Right atrium auricular region (tissue), 2 donors: Measurements from ENCODE around the gene CFHR1. TPM values are rescaled to one million over a fixed set of nuclear protein-coding genes. Genes with fewer than 3 reads are reported as not detected.
"Not testable (repeated sequence)": the region's sequence is repeated elsewhere in the genome, so short reads cannot be mapped to it uniquely, and the experiment has no call there.

Source experiments
- DNase-seq: peaks from one replicate; pipeline ENCODE4 v3.0.0-alpha.2; 2019; ENCODE audit warnings: low spot score
- H3K27ac ChIP-seq, 2 donors: fragments of 200-600 bp; sonication (generic); 1 replicate in 1 of 2; 2 replicates in 1 of 2; pipeline ENCODE4 v1.5.1; 2016 to 2019
- H3K27me3 ChIP-seq, 2 donors: fragments of 200-600 bp; sonication (generic); one replicate each; pipeline versions ENCODE4 v1.5.1 to v1.6.0; 2017 to 2019
- H3K36me3 ChIP-seq: fragments of 200-600 bp; sonication (generic); one replicate; pipeline ENCODE4 v1.5.1; 2016
- H3K4me1 ChIP-seq, 2 donors: fragments of 200-600 bp; sonication (generic); one replicate each; pipeline versions ENCODE4 v1.5.1 to v1.6.0; 2017 to 2019
- H3K4me3 ChIP-seq, 2 donors: fragments of 200-600 bp; sonication (generic); 1 replicate in 1 of 2; 2 replicates in 1 of 2; pipeline ENCODE4 v1.5.1; 2017 to 2019; ENCODE audit warnings: mild to moderate bottlenecking in 1 of 2, moderate library complexity in 1 of 2
- H3K9me3 ChIP-seq, 2 donors: fragments of 200-600 bp; sonication (generic); one replicate each; pipeline ENCODE4 v1.5.1; 2019
- CTCF ChIP-seq, 2 donors: fragments of 200-600 bp; sonication (generic); IDR thresholded peaks; one replicate each; pipeline ENCODE4 v1.5.1; 2019; ENCODE audit warnings: antibody characterized with exemption in 2 of 2
- total RNA-seq, 2 donors: library from RNA; depleted of rRNA; stranded (reverse); fragments of >200 nt; gene quantifications; one replicate each; pipeline ENCODE4 v1.1.0, GENCODE V29; 2016

Gene CFHR1
- total RNA-seq: not detected

GRCh38 chr1:196819531-196819930 is at the start of gene CFHR1:
Gene CFHR1, plus strand, starts transcription at chr1:196819731. Its CDS starts 114 bp downstream, at chr1:196819845.
- DNase-seq: not testable (repeated sequence)

GRCh38 chr1:196769823-196770222 is 49.7 kb upstream of the CFHR1 start:
- not testable (repeated sequence) for H3K27me3 ChIP-seq, H3K36me3 ChIP-seq, H3K4me1 ChIP-seq, H3K27ac ChIP-seq, H3K4me3 ChIP-seq, H3K9me3 ChIP-seq, DNase-seq

More at GRCh38 chr1:196819531-196819930, at the start of gene CFHR1:
- H3K27me3 ChIP-seq, H3K36me3 ChIP-seq, H3K9me3 ChIP-seq, H3K4me3 ChIP-seq, H3K27ac ChIP-seq, H3K4me1 ChIP-seq: not testable (repeated sequence)

GRCh38 chr1:196773713-196774112 is 45.8 kb upstream of the CFHR1 start:
- Histone ChIP-seq H3K27ac (no peak overlapping the region), H3K4me3 (no peak overlapping the region), H3K36me3 (no peaks in the 10 kb centered on the region), H3K9me3 (no peaks in the 10 kb centered on the region), H3K27me3 (no peaks in the 10 kb centered on the region), H3K4me1 (no peaks in the 10 kb centered on the region)
- no peak for TF ChIP-seq CTCF (IDR thresholded peaks at IDR 0.05)
- no peak for DNase-seq

GRCh38 chr1:196774175-196774574 is 45.4 kb upstream of the CFHR1 start:
- DNase-seq: no peak
- Histone ChIP-seq H3K4me1 (no peaks in the 10 kb centered on the region), H3K27me3 (no peaks in the 10 kb centered on the region)

GRCh38 chr1:196774603-196775002 is 44.9 kb upstream of the CFHR1 start, which contains the start of gene CFHR3:
Gene CFHR3, plus strand, starts transcription at chr1:196774840. Its CDS starts 47 bp downstream, at chr1:196774887.
- Histone ChIP-seq H3K27me3 (no peaks in the 10 kb centered on the region), H3K4me3 (no peak within 1 kb of the TSS), H3K4me1 (no peaks in the 10 kb centered on the region), H3K36me3 (no peaks in the 10 kb centered on the region), H3K9me3 (no peaks in the 10 kb centered on the region), H3K27ac (no peak within 1 kb of the TSS)
- DNase-seq: no peak
- no peak for TF ChIP-seq CTCF (IDR thresholded peaks at IDR 0.05)

More at GRCh38 chr1:196774175-196774574, 45.4 kb upstream of the CFHR1 start:
- TF ChIP-seq CTCF (IDR thresholded peaks at IDR 0.05): no peak
- Histone ChIP-seq H3K27ac (no peak overlapping the region), H3K9me3 (no peaks in the 10 kb centered on the region), H3K4me3 (no peak overlapping the region), H3K36me3 (no peaks in the 10 kb centered on the region)

GRCh38 chr1:196777603-196778002 is 41.9 kb upstream of the CFHR1 start:
- Histone ChIP-seq H3K36me3 (no peaks in the 10 kb centered on the region), H3K4me3 (no peak overlapping the region), H3K27ac (no peak overlapping the region), H3K4me1 (no peaks in the 10 kb centered on the region), H3K9me3 (no peaks in the 10 kb centered on the region), H3K27me3 (no peaks in the 10 kb centered on the region)
- TF ChIP-seq CTCF (IDR thresholded peaks at IDR 0.05): no peak
- no peak for DNase-seq

GRCh38 chr1:196779093-196779492 is 40.4 kb upstream of the CFHR1 start:
- Histone ChIP-seq H3K27ac (no peak overlapping the region), H3K4me3 (no peak overlapping the region), H3K27me3 (no peaks in the 10 kb centered on the region), H3K9me3 (no peaks in the 10 kb centered on the region), H3K4me1 (no peaks in the 10 kb centered on the region), H3K36me3 (no peaks in the 10 kb centered on the region)
- TF ChIP-seq CTCF (IDR thresholded peaks at IDR 0.05): no peak
- DNase-seq: no peak

- H3K27ac ChIP-seq, H3K4me1 ChIP-seq, H3K4me3 ChIP-seq, DNase-seq, H3K27me3 ChIP-seq, H3K9me3 ChIP-seq, H3K36me3 ChIP-seq: not testable (repeated sequence)
Observed at GRCh38 chr1:196791252-196791651, 28.3 kb upstream of the CFHR1 start.

- not testable (repeated sequence) for H3K36me3 ChIP-seq, DNase-seq, H3K27me3 ChIP-seq, H3K27ac ChIP-seq, H3K4me3 ChIP-seq, H3K4me1 ChIP-seq, H3K9me3 ChIP-seq
Observed at GRCh38 chr1:196794103-196794502, 25.4 kb upstream of the CFHR1 start.
